ENCODE data around the gene TECTB.
"Not testable (repeated sequence)": the region's sequence is repeated elsewhere in the genome, so short reads cannot be mapped to it uniquely, and the experiment has no call there.

TECTB gene

DNA sequence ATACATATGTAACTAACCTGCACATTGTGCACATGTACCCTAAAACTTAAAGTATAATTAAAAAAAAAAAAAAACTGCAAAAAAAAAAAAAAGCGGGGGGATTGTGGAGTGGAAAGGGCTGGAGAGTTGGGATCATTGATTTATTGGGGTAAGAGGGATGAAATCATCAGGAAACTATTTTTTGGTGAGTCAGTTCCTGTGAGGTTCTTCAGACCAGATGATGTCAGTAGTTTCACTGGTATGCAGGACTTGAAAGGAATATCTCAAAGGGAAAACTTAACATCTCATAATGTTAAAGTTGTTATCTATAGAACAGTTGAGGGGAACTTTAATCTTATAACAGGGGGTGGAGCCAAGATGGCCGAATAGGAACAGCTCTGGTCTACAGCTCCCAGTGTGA, 32.6 kb upstream of the TECTB start:
- Histone ChIP-seq H2AFZ (ENCODE audit: low read depth, low read length) (no peak overlapping the region), H3K27me3 (ENCODE audit: insufficient read depth, low read length) (no peaks in the 10 kb centered on the region), H3K4me3 (ENCODE audit: low read length) (no peak overlapping the region), H3K4me1 (ENCODE audit: insufficient read depth, low read length) (no peaks in the 10 kb centered on the region), H3K36me3 (ENCODE audit: insufficient read depth, low read length) (no peaks in the 10 kb centered on the region), H3K9me3 (ENCODE audit: low read length) (no peaks in the 10 kb centered on the region)

DNA sequence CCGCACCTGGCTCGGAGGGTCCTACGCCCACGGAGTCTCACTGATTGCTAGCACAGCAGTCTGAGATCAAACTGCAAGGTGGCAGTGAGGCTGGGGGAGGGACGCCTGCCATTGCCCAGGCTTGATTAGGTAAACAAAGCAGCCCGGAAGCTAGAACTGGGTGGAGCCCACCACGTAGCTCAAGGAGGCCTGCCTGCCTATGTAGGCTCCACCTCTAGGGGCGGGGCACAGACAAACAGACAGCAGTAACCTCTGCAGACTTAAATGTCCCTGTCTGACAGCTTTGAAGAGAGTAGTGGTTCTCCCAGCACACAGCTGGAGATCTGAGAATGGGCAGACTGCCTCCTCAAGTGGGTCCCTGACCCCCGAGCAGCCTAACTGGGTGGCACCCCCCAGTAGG, 32.0 kb upstream of the TECTB start:
- not testable (repeated sequence) for H3K4me3 ChIP-seq (ENCODE audit: low read length); H3K27me3 ChIP-seq (ENCODE audit: insufficient read depth, low read length); H2AFZ ChIP-seq (ENCODE audit: low read depth, low read length); H3K9me3 ChIP-seq (ENCODE audit: low read length); H3K36me3 ChIP-seq (ENCODE audit: insufficient read depth, low read length); H3K4me1 ChIP-seq (ENCODE audit: insufficient read depth, low read length)

DNA sequence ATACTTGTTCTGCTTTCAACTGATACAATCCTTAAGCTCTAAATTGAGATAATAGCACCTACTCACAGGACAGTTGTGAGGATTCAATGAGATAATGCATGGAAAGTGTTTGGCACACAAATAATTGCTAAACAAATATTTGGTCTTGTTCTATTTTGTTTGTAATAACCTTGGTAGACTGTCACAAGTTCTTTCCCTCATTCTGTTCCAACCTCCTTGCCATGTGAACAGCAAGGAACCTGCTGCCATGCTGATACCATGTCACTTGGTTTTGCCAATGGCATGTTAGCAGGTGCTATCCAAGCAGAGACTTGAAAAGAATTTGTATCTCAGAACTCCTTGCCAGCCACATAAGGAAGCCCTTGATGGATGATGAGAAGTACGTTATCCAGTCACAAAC, 24.8 kb upstream of the TECTB start:
- no peaks in the 10 kb centered on the region for H3K9me3 ChIP-seq (ENCODE audit: low read length)
- H3K27me3 ChIP-seq (ENCODE audit: insufficient read depth, low read length) = no peaks in the 10 kb centered on the region
- H3K4me1 ChIP-seq (ENCODE audit: insufficient read depth, low read length) = peaks cover 7% of the 10 kb centered on the region
- H3K36me3 ChIP-seq (ENCODE audit: insufficient read depth, low read length) = no peaks in the 10 kb centered on the region
- H2AFZ ChIP-seq (ENCODE audit: low read depth, low read length) = no peak overlapping the region
- no peak overlapping the region for H3K4me3 ChIP-seq (ENCODE audit: low read length)

DNA sequence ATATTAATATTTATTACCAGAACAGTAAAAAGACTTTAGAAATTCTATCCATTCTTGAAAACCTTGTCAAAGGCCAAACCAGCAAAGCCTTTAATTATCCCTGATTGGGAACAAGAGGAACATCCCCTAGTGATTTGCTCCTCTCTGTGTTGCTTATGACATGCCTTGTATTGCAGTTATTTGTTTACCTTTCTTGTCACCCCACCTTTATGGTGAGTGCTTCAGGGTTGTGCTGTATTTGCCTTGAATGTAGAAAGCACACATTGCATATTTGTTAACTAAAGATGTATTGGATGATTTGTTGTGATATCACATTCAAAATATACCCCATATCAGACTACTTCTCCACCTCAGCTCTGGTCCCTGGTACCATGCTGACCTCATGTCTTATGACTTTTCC, 23.5 kb upstream of the TECTB start:
- Histone ChIP-seq H3K36me3 (ENCODE audit: insufficient read depth, low read length) (no peaks in the 10 kb centered on the region), H3K4me3 (ENCODE audit: low read length) (no peak overlapping the region), H3K27me3 (ENCODE audit: insufficient read depth, low read length) (no peaks in the 10 kb centered on the region), H2AFZ (ENCODE audit: low read depth, low read length) (no peak overlapping the region), H3K4me1 (ENCODE audit: insufficient read depth, low read length) (peaks cover 7% of the 10 kb centered on the region), H3K9me3 (ENCODE audit: low read length) (no peaks in the 10 kb centered on the region)

DNA sequence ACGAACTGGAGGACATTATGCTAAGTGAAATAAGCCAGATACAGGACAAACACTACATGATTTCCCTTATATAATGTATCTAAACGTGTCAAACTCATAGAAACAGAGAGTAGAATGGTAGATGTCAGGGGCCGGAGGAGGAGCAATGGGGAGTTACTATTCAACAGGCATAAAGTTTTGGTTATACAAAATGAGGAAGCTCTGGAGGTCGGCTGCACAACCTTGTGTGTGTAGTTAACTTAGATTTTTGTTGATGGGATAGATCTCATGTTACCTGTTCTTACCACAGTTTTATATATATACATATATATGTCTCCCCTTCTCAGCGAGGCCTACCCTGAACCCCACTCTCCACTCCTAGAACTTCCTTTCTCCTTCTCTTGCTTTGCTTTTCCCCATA, 22.4 kb upstream of the TECTB start:
- Histone ChIP-seq H3K27me3 (ENCODE audit: insufficient read depth, low read length) (no peaks in the 10 kb centered on the region), H3K9me3 (ENCODE audit: low read length) (no peaks in the 10 kb centered on the region), H3K36me3 (ENCODE audit: insufficient read depth, low read length) (no peaks in the 10 kb centered on the region), H3K4me3 (ENCODE audit: low read length) (no peak overlapping the region), H3K4me1 (ENCODE audit: insufficient read depth, low read length) (peaks cover 12% of the 10 kb centered on the region), H2AFZ (ENCODE audit: low read depth, low read length) (no peak overlapping the region)

DNA sequence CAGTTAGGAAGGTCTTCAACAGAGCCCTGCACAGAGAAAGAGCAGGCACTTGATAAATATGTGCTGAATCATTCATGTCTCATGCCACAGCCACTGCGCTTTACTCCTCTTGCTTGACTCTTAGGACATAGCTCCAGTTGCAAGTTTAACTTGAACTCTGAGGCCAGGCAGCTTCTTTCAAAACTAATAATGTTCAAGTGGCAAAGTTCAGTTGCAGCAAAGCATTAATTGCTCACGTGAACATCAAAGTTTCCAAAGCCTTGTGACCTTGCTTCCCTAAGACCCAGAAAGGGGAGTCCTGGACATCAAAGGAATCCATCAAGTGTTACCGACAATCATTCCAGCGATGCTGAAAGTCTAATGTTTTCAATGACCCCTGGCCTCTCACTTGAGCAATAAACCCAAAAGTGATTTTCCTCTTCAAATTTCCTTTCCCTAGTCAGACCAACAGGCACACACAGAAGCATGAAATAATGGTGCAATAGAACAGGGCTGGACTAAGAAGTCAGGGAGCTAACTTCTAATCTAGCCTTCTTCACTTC, 21.8 kb upstream of the TECTB start:
- no peak overlapping the region for H2AFZ ChIP-seq (ENCODE audit: low read depth, low read length)

DNA sequence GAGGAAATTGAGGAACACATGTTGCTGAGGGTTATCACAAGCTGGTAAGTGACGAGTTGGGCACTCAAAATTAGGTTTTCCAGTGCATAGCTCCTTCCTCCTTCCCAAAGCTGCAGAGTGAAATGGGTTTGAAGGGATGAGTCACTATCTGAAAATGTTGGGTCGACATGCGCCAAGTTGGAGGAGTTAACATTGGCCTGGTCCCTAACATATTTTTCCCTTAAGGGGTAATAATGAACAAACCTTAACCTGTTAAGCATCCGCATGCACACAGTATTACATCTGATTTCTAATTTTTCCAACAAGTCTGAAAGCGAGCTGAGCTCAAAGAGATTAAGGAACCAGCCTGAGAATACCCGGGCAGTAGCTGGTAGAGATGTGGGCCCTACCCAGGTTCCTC, 20.7 kb upstream of the TECTB start:
- Histone ChIP-seq H3K36me3 (ENCODE audit: insufficient read depth, low read length) (no peaks in the 10 kb centered on the region), H3K4me1 (ENCODE audit: insufficient read depth, low read length) (peaks cover 13% of the 10 kb centered on the region), H3K27me3 (ENCODE audit: insufficient read depth, low read length) (no peaks in the 10 kb centered on the region), H3K9me3 (ENCODE audit: low read length) (no peaks in the 10 kb centered on the region), H2AFZ (ENCODE audit: low read depth, low read length) (no peak overlapping the region), H3K4me3 (ENCODE audit: low read length) (no peak overlapping the region)

More for the DNA sequence above, 21.8 kb upstream of the TECTB start:
- peaks cover 13% of the 10 kb centered on the region for H3K4me1 ChIP-seq (ENCODE audit: insufficient read depth, low read length)
- no peaks in the 10 kb centered on the region for H3K36me3 ChIP-seq (ENCODE audit: insufficient read depth, low read length)
- H3K9me3 ChIP-seq (ENCODE audit: low read length) = no peaks in the 10 kb centered on the region
- no peaks in the 10 kb centered on the region for H3K27me3 ChIP-seq (ENCODE audit: insufficient read depth, low read length)
- no peak overlapping the region for H3K4me3 ChIP-seq (ENCODE audit: low read length)

DNA sequence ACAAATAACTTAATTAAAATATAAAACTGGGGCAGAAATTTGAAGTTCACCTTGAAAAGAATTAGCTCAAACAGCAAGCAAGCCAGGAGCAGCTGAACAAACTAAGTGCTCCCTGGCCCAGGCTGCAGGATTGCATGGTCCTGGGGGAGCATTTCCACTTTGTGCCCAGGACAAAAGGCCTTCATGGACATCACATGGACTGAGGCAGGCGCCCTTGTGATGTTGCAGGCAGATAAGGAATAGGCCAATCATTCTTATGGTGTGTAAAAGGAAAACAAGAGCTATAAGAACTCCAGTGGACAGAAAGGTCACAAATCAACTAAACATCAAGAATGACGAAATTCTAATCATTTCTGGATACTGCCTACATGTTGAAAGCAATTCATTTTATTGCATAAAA, 17.5 kb upstream of the TECTB start:
- H3K9me3 ChIP-seq (ENCODE audit: low read length) = no peaks in the 10 kb centered on the region
- H2AFZ ChIP-seq (ENCODE audit: low read depth, low read length) = no peak overlapping the region
- H3K27me3 ChIP-seq (ENCODE audit: insufficient read depth, low read length) = no peaks in the 10 kb centered on the region
- H3K4me3 ChIP-seq (ENCODE audit: low read length) = no peak overlapping the region
- H3K36me3 ChIP-seq (ENCODE audit: insufficient read depth, low read length) = no peaks in the 10 kb centered on the region
- H3K4me1 ChIP-seq (ENCODE audit: insufficient read depth, low read length) = peaks cover 13% of the 10 kb centered on the region

DNA sequence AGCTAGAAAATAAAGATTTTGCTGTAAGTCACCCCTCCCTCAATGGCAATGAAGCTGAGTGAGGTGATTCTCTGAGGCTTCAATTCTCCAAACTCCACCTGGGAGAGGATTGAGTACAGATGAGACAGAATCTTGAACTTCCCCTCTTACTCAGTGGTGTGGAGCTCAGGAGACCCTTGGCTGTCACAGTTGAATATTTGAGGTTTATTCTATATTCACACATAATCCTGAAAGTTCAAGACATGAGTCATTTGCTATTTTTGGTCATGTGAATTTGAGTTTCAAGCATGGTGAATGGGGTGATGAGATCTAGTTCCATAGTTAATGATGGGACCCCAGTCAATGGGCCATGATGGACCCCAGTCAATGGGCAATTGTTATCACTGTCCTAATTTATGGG, 13.9 kb upstream of the TECTB start:
- Histone ChIP-seq H2AFZ (ENCODE audit: low read depth, low read length) (no peak overlapping the region), H3K36me3 (ENCODE audit: insufficient read depth, low read length) (no peaks in the 10 kb centered on the region), H3K27me3 (ENCODE audit: insufficient read depth, low read length) (no peaks in the 10 kb centered on the region), H3K4me1 (ENCODE audit: insufficient read depth, low read length) (peaks cover 6% of the 10 kb centered on the region), H3K9me3 (ENCODE audit: low read length) (no peaks in the 10 kb centered on the region), H3K4me3 (ENCODE audit: low read length) (no peak overlapping the region)

DNA sequence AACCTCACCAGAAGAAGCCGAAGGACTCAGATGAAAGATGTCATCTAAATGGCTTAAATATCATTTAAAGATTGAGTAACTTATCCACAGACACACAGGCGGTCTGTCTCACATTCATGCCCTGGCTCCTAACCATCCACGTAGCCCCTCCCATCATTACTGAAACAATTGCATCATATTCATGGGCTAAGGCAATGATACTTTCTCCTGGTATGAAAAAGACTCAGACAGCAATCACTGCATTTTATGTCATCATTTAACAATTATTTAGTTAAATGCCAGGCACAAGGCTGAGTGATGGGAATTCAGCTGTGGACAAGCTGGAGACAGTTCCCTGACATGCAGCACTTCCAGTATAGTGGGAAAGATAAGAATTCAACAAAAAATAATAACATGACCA, 11.2 kb upstream of the TECTB start:
- Histone ChIP-seq H3K27me3 (ENCODE audit: insufficient read depth, low read length) (no peaks in the 10 kb centered on the region), H3K4me3 (ENCODE audit: low read length) (no peak overlapping the region), H3K36me3 (ENCODE audit: insufficient read depth, low read length) (no peaks in the 10 kb centered on the region), H3K4me1 (ENCODE audit: insufficient read depth, low read length) (no peaks in the 10 kb centered on the region), H3K9me3 (ENCODE audit: low read length) (no peaks in the 10 kb centered on the region), H2AFZ (ENCODE audit: low read depth, low read length) (no peak overlapping the region)

DNA sequence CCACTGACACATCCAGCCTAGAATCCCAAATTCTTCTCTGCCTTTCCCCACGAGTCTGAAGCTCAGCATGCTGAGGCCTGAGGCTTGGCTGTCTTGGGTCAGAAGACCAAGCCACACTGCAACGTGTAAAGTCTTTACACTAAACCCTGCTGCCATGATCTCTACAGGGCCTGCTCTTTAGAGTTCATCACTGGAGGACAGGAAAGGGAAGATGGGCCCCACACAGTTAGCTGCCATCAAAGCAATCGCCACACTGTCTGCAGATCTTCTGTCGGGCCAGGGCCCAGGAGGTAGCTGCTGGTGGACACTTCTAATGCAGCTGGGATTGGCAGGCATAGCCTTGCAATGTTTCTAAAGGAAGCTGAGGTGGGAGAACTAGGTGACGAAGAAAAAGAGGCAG, 8.4 kb upstream of the TECTB start:
- Histone ChIP-seq H3K9me3 (ENCODE audit: low read length) (no peaks in the 10 kb centered on the region), H3K27me3 (ENCODE audit: insufficient read depth, low read length) (no peaks in the 10 kb centered on the region), H3K4me3 (ENCODE audit: low read length) (no peak overlapping the region), H3K4me1 (ENCODE audit: insufficient read depth, low read length) (peaks cover 15% of the 10 kb centered on the region), H2AFZ (ENCODE audit: low read depth, low read length) (no peak overlapping the region), H3K36me3 (ENCODE audit: insufficient read depth, low read length) (no peaks in the 10 kb centered on the region)

DNA sequence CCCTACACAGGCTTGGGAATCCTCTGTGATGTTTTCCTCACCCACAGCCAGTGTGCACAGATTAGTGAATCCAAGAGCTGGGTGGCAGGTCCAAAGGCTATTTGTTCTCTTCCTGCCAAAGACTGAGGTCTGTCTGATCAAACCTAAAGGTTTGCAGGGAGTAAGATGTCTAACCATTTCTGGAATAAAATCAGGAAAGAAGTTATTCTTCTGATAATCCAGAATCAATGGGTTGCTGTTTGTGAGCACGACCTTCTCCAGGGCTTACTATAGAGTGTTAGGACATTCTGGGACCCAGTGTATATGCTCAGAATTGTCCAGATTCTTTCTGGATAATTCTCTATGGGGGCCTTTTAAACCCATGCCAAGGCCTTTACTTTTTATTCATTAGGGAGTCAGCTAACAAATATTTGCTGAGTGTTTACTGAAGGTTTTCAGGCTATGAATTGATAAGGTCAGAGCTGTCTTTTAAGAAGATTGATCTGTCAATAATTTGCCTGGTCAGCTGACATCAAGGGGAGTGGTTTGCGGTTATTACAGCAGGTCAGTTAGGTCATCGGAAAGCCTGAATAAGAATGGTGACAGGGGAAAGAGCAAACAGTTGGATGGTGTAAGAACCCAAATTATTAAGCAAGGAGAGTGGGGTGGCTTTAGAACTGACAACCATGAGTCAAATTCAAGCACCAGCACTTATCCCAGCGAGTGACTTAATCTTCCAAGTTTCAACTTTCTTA, 7.5 kb upstream of the TECTB start:
- no peaks in the 10 kb centered on the region for H3K27me3 ChIP-seq (ENCODE audit: insufficient read depth, low read length)
- no peaks in the 10 kb centered on the region for H3K36me3 ChIP-seq (ENCODE audit: insufficient read depth, low read length)
- H3K9me3 ChIP-seq (ENCODE audit: low read length) = no peaks in the 10 kb centered on the region
- no peak overlapping the region for H2AFZ ChIP-seq (ENCODE audit: low read depth, low read length)
- peaks cover 16% of the 10 kb centered on the region for H3K4me1 ChIP-seq (ENCODE audit: insufficient read depth, low read length)
- no peak overlapping the region for H3K4me3 ChIP-seq (ENCODE audit: low read length)

DNA sequence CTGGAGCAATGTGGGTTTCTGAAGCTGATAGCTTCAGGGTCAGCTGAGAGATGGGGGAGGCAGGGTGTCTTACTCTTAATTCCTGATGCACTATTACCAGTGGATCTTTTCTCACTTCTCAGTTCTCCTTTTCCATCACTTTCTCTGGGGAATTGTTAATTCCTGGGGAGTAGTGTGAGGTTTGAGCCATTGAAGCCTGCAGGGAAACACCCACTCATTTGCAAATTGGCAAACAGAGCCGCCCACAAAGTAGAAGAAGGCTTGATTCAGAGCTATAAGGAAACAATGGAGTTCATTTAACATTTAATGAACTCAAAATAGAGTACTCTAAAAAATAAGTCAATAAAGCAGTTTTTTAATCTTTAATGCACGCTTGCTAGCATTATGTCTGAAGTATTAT, 4.3 kb upstream of the TECTB start:
- Histone ChIP-seq H3K36me3 (ENCODE audit: insufficient read depth, low read length) (no peaks in the 10 kb centered on the region), H3K9me3 (ENCODE audit: low read length) (no peaks in the 10 kb centered on the region), H3K4me1 (ENCODE audit: insufficient read depth, low read length) (peaks cover 16% of the 10 kb centered on the region), H2AFZ (ENCODE audit: low read depth, low read length) (no peak overlapping the region), H3K4me3 (ENCODE audit: low read length) (no peak overlapping the region), H3K27me3 (ENCODE audit: insufficient read depth, low read length) (no peaks in the 10 kb centered on the region)

DNA sequence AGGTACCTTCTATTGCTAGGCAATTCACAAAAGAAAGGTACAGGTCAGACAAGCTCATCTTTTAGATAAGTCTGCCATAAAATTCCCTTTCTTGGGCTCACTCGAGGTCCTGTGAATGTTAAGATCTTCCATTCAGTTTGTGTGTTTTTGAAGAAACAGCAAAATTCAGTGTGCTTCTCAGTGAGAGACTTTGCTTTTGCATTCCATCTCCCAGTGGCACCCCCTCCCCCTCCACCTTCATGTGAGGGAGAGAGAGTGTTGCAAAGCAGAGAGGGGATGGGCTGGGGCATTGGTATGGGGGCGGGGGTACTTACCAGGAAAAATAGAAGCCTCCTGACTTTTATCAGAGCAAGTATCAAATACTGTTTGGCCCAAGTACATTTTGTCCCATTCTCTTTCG, 3.8 kb upstream of the TECTB start:
- Histone ChIP-seq H3K4me1 (ENCODE audit: insufficient read depth, low read length) (peaks cover 16% of the 10 kb centered on the region), H3K9me3 (ENCODE audit: low read length) (no peaks in the 10 kb centered on the region), H3K27me3 (ENCODE audit: insufficient read depth, low read length) (no peaks in the 10 kb centered on the region), H3K36me3 (ENCODE audit: insufficient read depth, low read length) (no peaks in the 10 kb centered on the region), H3K4me3 (ENCODE audit: low read length) (no peak overlapping the region), H2AFZ (ENCODE audit: low read depth, low read length) (no peak overlapping the region)

Data from neuron (in vitro differentiated cells).